CD4-positive, alpha-beta T cell (primary cell): Measurements from ENCODE around the gene CREB3L2. TPM values are rescaled to one million over a fixed set of nuclear protein-coding genes. Genes with fewer than 3 reads are reported as not detected.
A peak's percentile ranks its signal among the peaks of the same experiment; 100 is the strongest.

Source experiments
- ATAC-seq: fragments of 200-7000 bp; cut with Tn5 transposase; one replicate; pipeline ENCODE4 v1.10.0; 2022; ENCODE audit warnings: mild to moderate bottlenecking; ENCODE audit not compliant: poor library complexity
- CTCF ChIA-PET: fragments of 350-600 bp; sonication (Branson Sonifier 250); formaldehyde crosslinking; loops from one replicate; lab custom pipeline; 2021; ENCODE audit warnings: antibody characterized with exemption, inconsistent platforms; lab: Charles Lee
- POLR2A ChIA-PET: fragments of 350-600 bp; sonication (Branson Sonifier 250); formaldehyde crosslinking; loops from one replicate; lab custom pipeline; 2021; ENCODE audit warnings: antibody characterized with exemption, inconsistent platforms; lab: Charles Lee
- DNase-seq, 14 experiments: peaks; one replicate each; pipeline ENCODE4 v3.0.0-alpha.2; 2013 to 2020; ENCODE audit warnings: mixed read lengths in 2 of 14
- H3K27ac ChIP-seq, 2 donors: one replicate each; pipeline versions ENCODE4 v1.5.1 to v1.7.0; 2013; ENCODE audit warnings: low read length in 2 of 2, low read depth in 1 of 2, mild to moderate bottlenecking in 1 of 2
- H3K27me3 ChIP-seq, 2 experiments: 1 replicate in 1 of 2; 2 replicates in 1 of 2; pipeline versions ENCODE4 v1.6.1 to v1.7.0; 2013; ENCODE audit warnings: low read length in 2 of 2, control low read depth in 1 of 2, mild to moderate bottlenecking in 1 of 2, moderate library complexity in 1 of 2; ENCODE audit not compliant: insufficient read depth in 2 of 2, control insufficient read depth in 1 of 2
- H3K36me3 ChIP-seq: one replicate; pipeline ENCODE4 v1.6.1; 2013; ENCODE audit warnings: low read length, control low read depth; ENCODE audit not compliant: insufficient read depth
- H3K4me1 ChIP-seq: one replicate; pipeline ENCODE4 v1.6.1; 2013; ENCODE audit warnings: low read length, control low read depth; ENCODE audit not compliant: insufficient read depth
- H3K4me3 ChIP-seq: one replicate; pipeline ENCODE4 v1.5.1; 2013; ENCODE audit warnings: mild to moderate bottlenecking, low read length, moderate library complexity
- H3K9me3 ChIP-seq, 2 experiments: 1 replicate in 1 of 2; 2 replicates in 1 of 2; pipeline versions ENCODE4 v1.6.1 to v1.7.0; 2013; ENCODE audit warnings: low read length in 2 of 2, mild to moderate bottlenecking in 2 of 2, control low read depth in 1 of 2, moderate library complexity in 1 of 2; ENCODE audit not compliant: control insufficient read depth in 1 of 2, insufficient read depth in 1 of 2
- H3K27ac Mint-ChIP-seq: one replicate; pipeline ENCODE4 v1.8.0; 2020; ENCODE audit warnings: mixed read lengths
- H3K27me3 Mint-ChIP-seq: one replicate; pipeline ENCODE4 v1.8.0; 2021; ENCODE audit warnings: mixed read lengths
- H3K36me3 Mint-ChIP-seq: one replicate; pipeline ENCODE4 v1.8.0; 2021; ENCODE audit warnings: low read depth, mixed read lengths
- H3K4me1 Mint-ChIP-seq: one replicate; pipeline ENCODE4 v1.8.0; 2021; ENCODE audit warnings: low read depth, mixed read lengths
- H3K4me3 Mint-ChIP-seq: one replicate; pipeline ENCODE4 v1.8.0; 2020; ENCODE audit warnings: mild to moderate bottlenecking, mixed read lengths
- H3K9me3 Mint-ChIP-seq: one replicate; pipeline ENCODE4 v1.8.0; 2020; ENCODE audit warnings: mixed read lengths
- intact Hi-C, 2 experiments: fragments of 100-400 bp; cut with DNase I in 1 of 2; cut with micrococcal nuclease in 1 of 2; formaldehyde crosslinking; loops; one replicate each; pipeline versions ENCODE4 v1.15.1 to v1.9.0; 2023 to 2025; cut with DNase I, micrococcal nuclease
- total RNA-seq, 174 experiments: library from RNA in 2 of 174; stranded (reverse) in 2 of 174; gene quantifications; one replicate each; pipeline ENCODE4 v1.2.3 and lab custom pipeline; 2021 to 2026
- TF ChIP-seq, protein P1 (sequence below): fragments of 200-600 bp; IDR thresholded peaks from one replicate; pipeline ENCODE4 v1.8.0; 2022; ENCODE audit warnings: antibody characterized with exemption, mild to moderate bottlenecking

The CREB3L2 gene
- total RNA-seq, 2 experiments from 2014 or later = 11.7 to 12.9 TPM

DNA sequence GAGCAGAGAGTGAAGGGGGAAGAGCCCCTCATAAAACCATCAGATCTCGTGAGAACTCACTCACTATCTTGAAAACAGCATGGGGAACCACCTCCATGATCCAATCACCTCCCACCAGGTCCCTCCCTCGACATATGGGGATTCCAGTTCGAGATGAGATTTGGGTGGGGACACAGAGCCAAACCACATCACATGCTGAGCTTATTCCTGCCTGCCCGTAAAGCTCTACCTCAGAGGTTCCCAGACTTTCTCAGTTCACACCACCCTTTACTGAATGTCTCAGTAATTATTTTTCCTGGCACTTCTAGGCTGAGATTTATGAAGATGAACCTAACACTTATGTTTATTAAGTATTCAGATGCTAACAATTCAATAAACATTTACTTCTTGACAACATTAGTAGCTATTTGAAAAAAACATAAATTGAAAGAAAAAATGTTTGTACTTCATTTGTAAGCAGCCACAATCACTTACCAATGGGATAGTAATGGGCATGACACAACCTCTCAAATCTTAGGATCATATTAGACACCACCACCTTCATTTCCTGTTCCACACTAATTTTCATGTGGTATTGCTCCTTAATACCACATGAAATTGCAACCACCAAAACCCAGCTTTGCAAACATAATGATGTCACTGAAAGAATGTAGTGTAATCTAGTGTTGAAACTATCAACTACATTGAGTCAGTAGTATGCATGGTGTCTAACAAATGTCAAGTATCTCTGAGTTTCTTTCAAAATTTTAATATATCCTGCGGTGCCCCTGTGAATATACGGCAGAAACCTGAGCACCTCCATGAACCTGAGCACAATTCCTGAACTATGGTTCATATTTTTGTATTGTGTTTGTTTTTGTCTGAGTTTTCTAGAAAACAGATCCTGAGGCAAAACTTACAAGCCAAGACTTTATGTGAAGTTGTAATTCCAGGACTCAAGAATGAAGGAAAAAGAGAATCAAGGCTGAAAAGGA lies 150.6 kb downstream of the CREB3L2 start:
- H3K4me3 ChIP-seq = no peak overlapping the region
- no peak overlapping the region for H3K27ac ChIP-seq
- Mint-ChIP-seq H3K4me1 (no peaks in the 10 kb centered on the region), H3K36me3 (no peaks in the 10 kb centered on the region), H3K27me3 (peaks cover 44% of the 10 kb centered on the region), H3K9me3 (no peaks in the 10 kb centered on the region), H3K4me3 (no peak overlapping the region), H3K27ac (no peak overlapping the region)
- CTCF ChIA-PET = no interaction called here
- ATAC-seq (no peak), DNase-seq (no peak)
- TF ChIP-seq, protein P1, sequence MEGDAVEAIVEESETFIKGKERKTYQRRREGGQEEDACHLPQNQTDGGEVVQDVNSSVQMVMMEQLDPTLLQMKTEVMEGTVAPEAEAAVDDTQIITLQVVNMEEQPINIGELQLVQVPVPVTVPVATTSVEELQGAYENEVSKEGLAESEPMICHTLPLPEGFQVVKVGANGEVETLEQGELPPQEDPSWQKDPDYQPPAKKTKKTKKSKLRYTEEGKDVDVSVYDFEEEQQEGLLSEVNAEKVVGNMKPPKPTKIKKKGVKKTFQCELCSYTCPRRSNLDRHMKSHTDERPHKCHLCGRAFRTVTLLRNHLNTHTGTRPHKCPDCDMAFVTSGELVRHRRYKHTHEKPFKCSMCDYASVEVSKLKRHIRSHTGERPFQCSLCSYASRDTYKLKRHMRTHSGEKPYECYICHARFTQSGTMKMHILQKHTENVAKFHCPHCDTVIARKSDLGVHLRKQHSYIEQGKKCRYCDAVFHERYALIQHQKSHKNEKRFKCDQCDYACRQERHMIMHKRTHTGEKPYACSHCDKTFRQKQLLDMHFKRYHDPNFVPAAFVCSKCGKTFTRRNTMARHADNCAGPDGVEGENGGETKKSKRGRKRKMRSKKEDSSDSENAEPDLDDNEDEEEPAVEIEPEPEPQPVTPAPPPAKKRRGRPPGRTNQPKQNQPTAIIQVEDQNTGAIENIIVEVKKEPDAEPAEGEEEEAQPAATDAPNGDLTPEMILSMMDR = no peak
- POLR2A ChIA-PET = no interaction called here
- peaks cover 0 to 6% of the 10 kb centered on the region in 2 experiments for H3K9me3 ChIP-seq
- H3K4me1 ChIP-seq = peaks cover 9% of the 10 kb centered on the region
- H3K27me3 ChIP-seq = peaks cover 14 to 21% of the 10 kb centered on the region in 2 experiments
- no peaks in the 10 kb centered on the region for H3K36me3 ChIP-seq
- intact Hi-C loops = no loop called here

DNA sequence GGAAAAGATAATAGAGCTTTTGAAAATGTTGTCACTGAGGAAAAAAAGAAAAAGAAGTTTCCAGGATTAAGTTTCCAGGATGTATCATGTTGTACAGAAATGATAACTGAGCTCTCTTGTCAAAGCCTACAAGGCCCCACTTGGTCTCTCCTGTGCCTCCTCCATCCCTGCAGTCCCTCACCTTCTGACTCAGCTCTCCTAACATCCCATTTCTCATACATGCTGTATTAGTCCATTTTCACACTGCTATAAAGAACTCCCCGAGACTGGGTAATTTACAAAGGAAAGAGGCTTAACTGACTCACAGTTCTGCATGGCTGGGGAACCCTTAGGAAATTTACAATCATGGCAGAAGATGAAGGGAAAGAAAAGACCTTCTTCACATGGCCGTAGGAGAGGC lies 151.3 kb downstream of the CREB3L2 start:
- H3K36me3 Mint-ChIP-seq = no peaks in the 10 kb centered on the region

DNA sequence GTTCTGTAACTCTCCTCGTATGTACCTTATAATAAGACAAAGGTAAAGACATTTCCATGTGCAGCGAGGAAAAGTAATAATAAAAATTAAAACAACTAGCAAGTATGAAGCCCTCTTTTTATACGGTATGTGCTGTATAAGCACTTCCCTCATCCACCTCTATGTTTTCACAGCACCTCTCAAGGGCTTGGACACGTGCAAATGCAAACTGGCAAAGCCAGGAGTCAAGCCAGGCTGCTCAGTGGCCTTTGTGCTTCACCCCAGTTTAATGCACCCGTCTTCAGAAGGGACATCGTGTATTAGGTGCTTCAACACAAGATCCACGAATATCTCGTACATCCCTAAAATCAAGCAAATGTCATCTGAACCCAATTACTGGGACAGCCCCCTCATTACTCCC lies 153.8 kb downstream of the CREB3L2 start:
- Histone ChIP-seq H3K27ac (no peak overlapping the region), H3K9me3 (peaks cover 0 to 6% of the 10 kb centered on the region in 2 experiments), H3K27me3 (peaks cover 42 to 52% of the 10 kb centered on the region in 2 experiments), H3K4me1 (peaks cover 12% of the 10 kb centered on the region), H3K4me3 (no peak overlapping the region), H3K36me3 (no peaks in the 10 kb centered on the region)
- Mint-ChIP-seq H3K27ac (no peak overlapping the region), H3K4me3 (peak overlapping the region; percentile 32), H3K27me3 (peaks cover 76% of the 10 kb centered on the region), H3K36me3 (no peaks in the 10 kb centered on the region), H3K9me3 (no peaks in the 10 kb centered on the region), H3K4me1 (no peaks in the 10 kb centered on the region)
- intact Hi-C loops = no loop called here
- ChIA-PET POLR2A (no interaction called here), CTCF (no interaction called here)
- DNase-seq = no peak
- no peak for ATAC-seq
- TF ChIP-seq, protein P1 = no peak

More for the DNA sequence above, 151.3 kb downstream of the CREB3L2 start:
- CTCF ChIA-PET = no interaction called here
- H3K4me3 ChIP-seq = no peak overlapping the region
- peaks cover 21 to 28% of the 10 kb centered on the region in 2 experiments for H3K27me3 ChIP-seq
- peaks cover 0 to 6% of the 10 kb centered on the region in 2 experiments for H3K9me3 ChIP-seq
- peaks cover 12% of the 10 kb centered on the region for H3K4me1 ChIP-seq
- Mint-ChIP-seq H3K9me3 (no peaks in the 10 kb centered on the region), H3K27me3 (peaks cover 51% of the 10 kb centered on the region), H3K4me3 (no peak overlapping the region), H3K4me1 (no peaks in the 10 kb centered on the region), H3K27ac (no peak overlapping the region)
- no peak overlapping the region for H3K27ac ChIP-seq
- POLR2A ChIA-PET = no interaction called here
- H3K36me3 ChIP-seq = no peaks in the 10 kb centered on the region
- intact Hi-C loops = no loop called here
- ATAC-seq (no peak), DNase-seq (no peak)
- TF ChIP-seq, protein P1 = no peak
